ENCODE measurements around the gene ABCA1. TPM values are rescaled to one million over a fixed set of nuclear protein-coding genes. Genes with fewer than 3 reads are reported as not detected.

The ABCA1 gene
- total and polyA plus RNA-seq, 2 of the 13 experiments (the other 11 are each of a cell fraction or from before 2014, with no cell fraction given) = 26.8 to 63.8 TPM

- TF ChIP-seq FOXO1 (CRISPR knock-in tag; IDR thresholded peaks at IDR 0.05) (peak; percentile 15; the same call in 1 of the 2 replicates), ZNF274 (CRISPR knock-in tag; IDR thresholded peaks at IDR 0.05) (no peak), ZNF672 (CRISPR knock-in tag; IDR thresholded peaks at IDR 0.05) (no peak), ZNF766 (CRISPR knock-in tag; IDR thresholded peaks at IDR 0.05; ENCODE audit: borderline replicate concordance) (no peak), SIX4 (CRISPR knock-in tag; IDR thresholded peaks at IDR 0.05) (0 out of 2 replicates have a peak, but pooled peaks have one; percentile 34), ZNF556 (CRISPR knock-in tag; IDR thresholded peaks at IDR 0.05; ENCODE audit: borderline replicate concordance) (peak; percentile 82; the same call in 1 of the 2 replicates), ZNF350 (CRISPR knock-in tag; IDR thresholded peaks at IDR 0.05; ENCODE audit: borderline replicate concordance, low read depth) (peak; percentile 60; the same call in 1 of the 2 replicates), ZSCAN12 (CRISPR knock-in tag; IDR thresholded peaks at IDR 0.05) (no peak), SMC3 (IDR thresholded peaks at IDR 0.05; ENCODE audit: low read length) (no peak), ZFYVE20 (CRISPR knock-in tag; IDR thresholded peaks at IDR 0.05; ENCODE audit: borderline replicate concordance, low read depth) (no peak), MTF2 (CRISPR knock-in tag; IDR thresholded peaks at IDR 0.05; ENCODE audit: borderline replicate concordance) (no peak), TP53 (CRISPR knock-in tag; conservative IDR thresholded peaks at IDR 0.05) (no peak), ZBTB8A (CRISPR knock-in tag; IDR thresholded peaks at IDR 0.05; ENCODE audit: borderline replicate concordance, low read depth) (no peak), ZNF777 (CRISPR knock-in tag; IDR thresholded peaks at IDR 0.05) (no peak), POLR2AphosphoS5 (IDR thresholded peaks at IDR 0.05; ENCODE audit: low read depth, low read length) (peak; percentile 49; the same call in 1 of the 2 replicates), POLR2G (IDR thresholded peaks at IDR 0.05; ENCODE audit: low read depth, low read length) (peak; percentile 52; the same call in 1 of the 2 replicates), ZNF530 (CRISPR knock-in tag; IDR thresholded peaks at IDR 0.05; ENCODE audit: low read depth) (no peak), ESRRA (CRISPR knock-in tag; IDR thresholded peaks at IDR 0.05; ENCODE audit: low read depth) (no peak), STAT5B (CRISPR knock-in tag; IDR thresholded peaks at IDR 0.05) (no peak), CHD2 (IDR thresholded peaks at IDR 0.05; ENCODE audit: low read depth, low read length) (no peak), ZNF264 (CRISPR knock-in tag; IDR thresholded peaks at IDR 0.05) (no peak), ZMAT5 (CRISPR knock-in tag; IDR thresholded peaks at IDR 0.05; ENCODE audit: borderline replicate concordance, low read depth) (no peak)
- TF ChIP-seq, protein P1, sequence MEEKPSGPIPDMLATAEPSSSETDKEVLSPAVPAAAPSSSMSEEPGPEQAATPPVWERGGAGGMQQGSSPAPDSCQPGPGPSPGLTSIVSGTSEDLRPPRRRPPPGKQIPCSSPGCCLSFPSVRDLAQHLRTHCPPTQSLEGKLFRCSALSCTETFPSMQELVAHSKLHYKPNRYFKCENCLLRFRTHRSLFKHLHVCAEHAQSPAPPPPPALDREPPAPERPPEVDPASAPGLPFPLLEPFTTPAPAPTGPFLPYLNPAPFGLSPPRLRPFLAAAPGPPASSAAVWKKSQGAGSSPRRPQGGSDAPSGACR (CRISPR knock-in tag; IDR thresholded peaks at IDR 0.05) = no peak
- TF ChIP-seq, protein P2, sequence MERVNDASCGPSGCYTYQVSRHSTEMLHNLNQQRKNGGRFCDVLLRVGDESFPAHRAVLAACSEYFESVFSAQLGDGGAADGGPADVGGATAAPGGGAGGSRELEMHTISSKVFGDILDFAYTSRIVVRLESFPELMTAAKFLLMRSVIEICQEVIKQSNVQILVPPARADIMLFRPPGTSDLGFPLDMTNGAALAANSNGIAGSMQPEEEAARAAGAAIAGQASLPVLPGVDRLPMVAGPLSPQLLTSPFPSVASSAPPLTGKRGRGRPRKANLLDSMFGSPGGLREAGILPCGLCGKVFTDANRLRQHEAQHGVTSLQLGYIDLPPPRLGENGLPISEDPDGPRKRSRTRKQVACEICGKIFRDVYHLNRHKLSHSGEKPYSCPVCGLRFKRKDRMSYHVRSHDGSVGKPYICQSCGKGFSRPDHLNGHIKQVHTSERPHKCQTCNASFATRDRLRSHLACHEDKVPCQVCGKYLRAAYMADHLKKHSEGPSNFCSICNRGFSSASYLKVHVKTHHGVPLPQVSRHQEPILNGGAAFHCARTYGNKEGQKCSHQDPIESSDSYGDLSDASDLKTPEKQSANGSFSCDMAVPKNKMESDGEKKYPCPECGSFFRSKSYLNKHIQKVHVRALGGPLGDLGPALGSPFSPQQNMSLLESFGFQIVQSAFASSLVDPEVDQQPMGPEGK (CRISPR knock-in tag; IDR thresholded peaks at IDR 0.05) = peak; percentile 80
- TF ChIP-seq, protein P3, sequence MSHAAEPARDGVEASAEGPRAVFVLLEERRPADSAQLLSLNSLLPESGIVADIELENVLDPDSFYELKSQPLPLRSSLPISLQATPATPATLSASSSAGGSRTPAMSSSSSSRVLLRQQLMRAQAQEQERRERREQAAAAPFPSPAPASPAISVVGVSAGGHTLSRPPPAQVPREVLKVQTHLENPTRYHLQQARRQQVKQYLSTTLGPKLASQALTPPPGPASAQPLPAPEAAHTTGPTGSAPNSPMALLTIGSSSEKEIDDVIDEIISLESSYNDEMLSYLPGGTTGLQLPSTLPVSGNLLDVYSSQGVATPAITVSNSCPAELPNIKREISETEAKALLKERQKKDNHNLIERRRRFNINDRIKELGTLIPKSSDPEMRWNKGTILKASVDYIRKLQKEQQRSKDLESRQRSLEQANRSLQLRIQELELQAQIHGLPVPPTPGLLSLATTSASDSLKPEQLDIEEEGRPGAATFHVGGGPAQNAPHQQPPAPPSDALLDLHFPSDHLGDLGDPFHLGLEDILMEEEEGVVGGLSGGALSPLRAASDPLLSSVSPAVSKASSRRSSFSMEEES (CRISPR knock-in tag; IDR thresholded peaks at IDR 0.05) = no peak
- TF ChIP-seq, protein P4, sequence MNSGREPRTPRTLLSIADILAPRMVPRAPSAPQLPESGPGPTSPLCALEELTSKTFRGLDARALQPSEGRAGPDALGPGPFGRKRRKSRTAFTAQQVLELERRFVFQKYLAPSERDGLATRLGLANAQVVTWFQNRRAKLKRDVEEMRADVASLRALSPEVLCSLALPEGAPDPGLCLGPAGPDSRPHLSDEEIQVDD (CRISPR knock-in tag; IDR thresholded peaks at IDR 0.05; ENCODE audit: borderline replicate concordance) = no peak
These were observed 40.3 kb upstream of the ABCA1 start (continued) for GRCh38 chr9:104968025-104968982.
